Urinary bladder (tissue), 4 donors: Measurements from ENCODE around the gene OR52A1. TPM values are rescaled to one million over a fixed set of nuclear protein-coding genes. Genes with fewer than 3 reads are reported as not detected.
"Not testable (repeated sequence)": the region's sequence is repeated elsewhere in the genome, so short reads cannot be mapped to it uniquely, and the experiment has no call there.

Source experiments
- DNase-seq: peaks from one replicate; pipeline ENCODE4 v3.0.0-alpha.2; 2015; ENCODE audit errors: extremely low spot score
- H3K27ac ChIP-seq: one replicate; pipeline ENCODE4 v1.5.1; 2013; ENCODE audit warnings: low read depth, mild to moderate bottlenecking, moderate library complexity
- H3K36me3 ChIP-seq: one replicate; pipeline ENCODE4 v1.6.1; 2013; ENCODE audit warnings: mild to moderate bottlenecking, moderate library complexity; ENCODE audit not compliant: insufficient read depth
- H3K4me1 ChIP-seq: one replicate; pipeline ENCODE4 v1.6.1; 2013; ENCODE audit warnings: mild to moderate bottlenecking, moderate library complexity; ENCODE audit not compliant: insufficient read depth
- H3K4me3 ChIP-seq: one replicate; pipeline ENCODE4 v1.5.1; 2013; ENCODE audit warnings: low read depth, low read length
- WGBS: extraction: QIAGEN DNeasy Blood & Tissue Kit; methylation state at CpG from one replicate; pipeline ENCODE4 v1.1.7; 2013; 5-methylcytosine and 5-hydroxymethylcytosine counted together
- polyA plus RNA-seq: library from polyadenylated mRNA; stranded (reverse); fragments of 200-250 nt; gene quantifications from one replicate; pipeline ENCODE4 v1.2.3, GENCODE V29; 2013
- total RNA-seq: library from RNA; depleted of rRNA; stranded (reverse); fragments of >200 nt; gene quantifications from one replicate; pipeline ENCODE4 v1.2.3, GENCODE V29; 2014
- donor health status: healthy with polysubstance abuse.
- donor health status: healthy.

The OR52A1 gene
- total RNA-seq, result not detected
- polyA plus RNA-seq, result not detected

- DNase-seq, result no peak
- Histone ChIP-seq H3K4me1 (no peaks in the 10 kb centered on the region), H3K4me3 (no peak within 1 kb of the TSS), H3K27ac (no peak within 1 kb of the TSS), H3K36me3 (no peaks in the 10 kb centered on the region)
- 63% methylated on average over 3 of the region's 3 CpGs for WGBS
These were observed at the start of gene OR52A1 for GRCh38 chr11:5154657-5155056. Gene OR52A1 (minus strand): TSS chr11:5154757. CDS start chr11:5152369, 2,388 bp downstream.

- Histone ChIP-seq H3K27ac (no peak overlapping the region), H3K36me3 (no peaks in the 10 kb centered on the region), H3K4me3 (no peak overlapping the region), H3K4me1 (no peaks in the 10 kb centered on the region)
- no peak for DNase-seq
- 81% methylated on average over 2 of the region's 2 CpGs for WGBS
These were observed 48.8 kb upstream of the OR52A1 start for GRCh38 chr11:5203366-5203765.

GRCh38 chr11:5200582-5200981 is 46.0 kb upstream of the OR52A1 start, which contains the start of gene OR51V1:
Gene OR51V1 (minus strand): TSS chr11:5200682. CDS start chr11:5200682, 0 bp downstream.
- Histone ChIP-seq H3K4me1 (no peaks in the 10 kb centered on the region), H3K4me3 (no peak within 1 kb of the TSS), H3K27ac (no peak within 1 kb of the TSS), H3K36me3 (no peaks in the 10 kb centered on the region)
- WGBS, result 59% methylated on average over 1 of the region's 1 CpG
- no peak for DNase-seq

DNA sequence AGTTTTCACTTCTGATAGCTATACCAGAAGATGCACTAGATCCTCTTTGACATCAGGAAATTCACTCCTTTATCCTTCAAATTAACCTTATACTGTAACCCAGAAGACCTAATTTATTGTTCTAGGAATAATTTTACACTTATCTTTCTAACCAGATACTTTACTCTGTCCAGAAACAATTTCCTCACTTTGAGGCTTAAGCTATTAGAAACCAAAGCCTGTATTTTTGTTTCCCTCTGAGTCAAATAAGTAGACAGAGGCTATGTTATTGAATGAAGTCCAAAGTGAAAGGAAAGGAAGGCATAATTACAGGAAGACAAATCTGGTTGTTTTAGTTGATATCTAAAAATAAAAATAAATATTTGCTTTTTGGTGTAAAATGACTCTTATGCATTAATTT is 43.7 kb upstream of the OR52A1 start:
- Histone ChIP-seq H3K27ac (no peak overlapping the region), H3K4me1 (no peaks in the 10 kb centered on the region)
- DNase-seq, result no peak

GRCh38 chr11:5197536-5197935 is 43.0 kb upstream of the OR52A1 start:
- Histone ChIP-seq H3K36me3 (no peaks in the 10 kb centered on the region), H3K4me1 (no peaks in the 10 kb centered on the region), H3K27ac (no peak overlapping the region), H3K4me3 (no peak overlapping the region)
- no peak for DNase-seq
- WGBS, result 71% methylated on average over 3 of the region's 3 CpGs

More for the DNA sequence above, 43.7 kb upstream of the OR52A1 start:
- Histone ChIP-seq H3K36me3 (no peaks in the 10 kb centered on the region), H3K4me3 (no peak overlapping the region)

GRCh38 chr11:5196731-5197130 is 42.2 kb upstream of the OR52A1 start:
- Histone ChIP-seq H3K4me1 (no peaks in the 10 kb centered on the region), H3K36me3 (no peaks in the 10 kb centered on the region), H3K27ac (no peak overlapping the region), H3K4me3 (no peak overlapping the region)
- 60% methylated on average over 3 of the region's 3 CpGs for WGBS
- DNase-seq, result no peak

DNA sequence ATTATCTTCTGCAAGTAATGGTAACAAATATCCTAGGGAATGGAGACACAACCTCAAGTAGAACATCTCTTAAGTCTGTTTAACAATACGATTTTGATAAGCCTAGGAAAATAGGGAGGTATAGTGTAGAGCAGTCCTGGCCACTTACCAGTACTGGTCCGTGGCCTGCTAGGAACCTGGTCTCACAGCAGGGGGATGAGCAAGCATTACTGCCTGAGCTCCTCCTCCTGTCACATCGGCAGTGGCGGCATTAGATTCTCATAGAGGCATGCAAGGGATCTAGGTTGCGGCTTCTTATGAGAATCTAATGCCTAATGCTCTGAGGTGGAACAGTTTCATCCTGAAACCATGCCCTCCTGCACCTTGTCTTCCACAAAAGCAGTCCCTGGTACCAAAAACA is 41.5 kb upstream of the OR52A1 start:
- Histone ChIP-seq H3K27ac (no peak overlapping the region), H3K36me3 (no peaks in the 10 kb centered on the region), H3K4me1 (no peaks in the 10 kb centered on the region), H3K4me3 (no peak overlapping the region)
- WGBS, result 71% methylated on average over 5 of the region's 5 CpGs
- DNase-seq, result no peak

DNA sequence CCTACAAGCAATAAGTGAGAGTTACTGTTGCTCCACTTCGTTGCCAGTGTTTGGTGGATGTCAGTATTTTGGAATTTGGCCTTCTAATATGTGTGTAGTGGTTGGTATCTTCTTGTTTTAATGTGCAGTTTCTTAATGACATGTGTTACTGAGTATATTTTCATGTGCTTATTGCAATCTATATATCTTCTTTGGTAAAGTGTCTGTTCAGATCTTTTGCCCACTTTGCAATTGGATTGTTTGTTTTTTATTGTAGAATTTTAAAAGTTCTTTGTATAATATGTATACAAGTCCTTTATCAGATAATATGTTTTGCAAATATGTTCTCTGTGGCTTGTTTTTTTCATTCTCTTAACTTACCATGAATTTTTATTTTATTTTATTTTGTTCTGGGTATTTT is 38.2 kb upstream of the OR52A1 start:
- WGBS, result 25% methylated on average over 1 of the region's 1 CpG
- Histone ChIP-seq H3K4me1 (no peaks in the 10 kb centered on the region), H3K27ac (no peak overlapping the region), H3K4me3 (no peak overlapping the region), H3K36me3 (no peaks in the 10 kb centered on the region)
- no peak for DNase-seq

DNA sequence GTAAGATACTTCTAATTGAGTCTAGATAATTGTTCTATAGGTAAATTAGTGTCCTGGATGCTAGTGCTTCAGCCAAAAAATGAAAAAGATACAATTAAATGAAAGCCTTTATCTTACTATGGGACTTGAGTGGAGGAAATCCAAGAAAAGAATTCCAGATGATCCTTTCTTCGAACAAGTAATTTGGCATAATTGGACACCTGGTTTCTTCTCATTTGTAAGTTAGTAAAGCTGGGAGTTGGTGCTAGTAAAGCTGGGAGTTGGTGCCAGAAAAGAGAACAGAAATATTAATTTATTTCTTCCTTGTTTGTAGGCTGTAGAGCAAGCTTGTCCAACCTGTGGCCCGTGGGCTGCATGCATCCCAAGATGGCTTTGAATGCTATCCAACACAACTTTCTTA is 33.6 kb upstream of the OR52A1 start:
- WGBS, result 85% methylated on average over 2 of the region's 2 CpGs
- H3K36me3 ChIP-seq, result no peaks in the 10 kb centered on the region
- H3K4me3 ChIP-seq, result no peak overlapping the region

DNA sequence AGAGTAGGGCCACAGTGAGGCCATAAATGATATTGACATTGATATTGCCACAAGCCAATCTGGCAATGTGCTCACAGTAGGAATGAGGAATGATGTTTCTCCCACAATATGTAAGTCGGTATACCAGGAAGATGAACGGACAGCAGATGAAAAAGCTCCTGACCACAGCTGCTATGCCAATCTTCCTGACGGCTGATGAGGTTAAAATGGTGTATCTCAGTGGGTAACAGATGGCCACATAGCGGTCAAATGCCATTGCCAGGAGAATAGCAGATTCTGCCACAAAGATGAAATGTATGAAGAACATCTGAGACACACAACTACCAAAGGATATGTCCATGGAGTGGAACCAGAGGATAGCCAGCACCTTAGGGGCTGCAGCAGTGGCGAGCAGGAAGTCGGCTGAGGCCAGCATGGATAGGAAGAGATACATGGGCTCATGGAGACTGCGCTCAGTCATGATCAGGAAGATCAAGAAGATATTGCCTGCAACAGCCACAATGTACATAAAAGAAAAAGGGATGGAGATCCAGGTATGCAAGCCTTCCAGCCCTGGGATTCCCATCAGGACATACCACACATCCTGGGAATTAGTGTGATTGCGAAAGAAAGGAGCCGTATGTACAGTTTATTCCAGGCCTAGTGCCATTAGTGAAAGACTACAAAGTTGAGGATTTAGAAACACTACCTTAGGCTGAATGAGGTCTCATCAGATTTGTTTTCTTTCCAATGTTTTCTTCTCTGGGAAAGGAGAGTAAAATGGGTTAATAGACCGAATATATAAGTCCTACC is 23.7 kb upstream of the OR52A1 start:
- DNase-seq, result no peak
- WGBS, result 82% methylated on average over 10 of the region's 10 CpGs
- H3K4me1 ChIP-seq, result no peaks in the 10 kb centered on the region
- H3K27ac ChIP-seq, result no peak overlapping the region
- no peaks in the 10 kb centered on the region for H3K36me3 ChIP-seq
- no peak overlapping the region for H3K4me3 ChIP-seq

More for the DNA sequence above, 33.6 kb upstream of the OR52A1 start:
- Histone ChIP-seq H3K4me1 (no peaks in the 10 kb centered on the region), H3K27ac (no peak overlapping the region)
- DNase-seq, result no peak

DNA sequence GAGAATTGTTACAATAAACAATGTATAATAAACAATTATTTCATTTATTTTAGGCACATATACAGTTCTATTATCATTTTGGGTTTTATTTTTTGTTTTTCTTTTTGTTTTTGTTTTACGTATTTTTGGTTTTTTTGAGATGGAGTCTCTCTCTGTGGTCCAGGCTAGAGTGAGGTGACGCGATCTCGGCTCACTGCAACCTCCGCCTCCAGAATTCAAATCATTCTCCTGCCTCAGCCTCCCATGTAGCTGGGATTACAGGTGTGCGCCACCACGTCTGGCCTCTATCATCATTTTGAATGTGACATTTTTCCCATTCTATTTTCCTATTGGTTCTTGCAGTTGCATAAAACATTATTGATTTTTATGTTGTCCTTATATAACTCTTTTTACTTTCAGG is 20.4 kb upstream of the OR52A1 start:
- no peak for DNase-seq
- no peaks in the 10 kb centered on the region for H3K36me3 ChIP-seq
- H3K4me3 ChIP-seq, result no peak overlapping the region
- no peak overlapping the region for H3K27ac ChIP-seq
- 90% methylated on average over 7 of the region's 7 CpGs for WGBS
- H3K4me1 ChIP-seq, result no peaks in the 10 kb centered on the region

GRCh38 chr11:5171856-5172255 is 17.3 kb upstream of the OR52A1 start:
- H3K27ac ChIP-seq, result no peak overlapping the region
- H3K36me3 ChIP-seq, result no peaks in the 10 kb centered on the region
- no peak overlapping the region for H3K4me3 ChIP-seq
- DNase-seq, result no peak
- WGBS, result 56% methylated on average over 2 of the region's 2 CpGs
- H3K4me1 ChIP-seq, result no peaks in the 10 kb centered on the region

- not testable (repeated sequence) for DNase-seq, H3K27ac ChIP-seq, H3K4me3 ChIP-seq, H3K4me1 ChIP-seq, H3K36me3 ChIP-seq
These were observed 11.3 kb upstream of the OR52A1 start for GRCh38 chr11:5165898-5166297.

DNA sequence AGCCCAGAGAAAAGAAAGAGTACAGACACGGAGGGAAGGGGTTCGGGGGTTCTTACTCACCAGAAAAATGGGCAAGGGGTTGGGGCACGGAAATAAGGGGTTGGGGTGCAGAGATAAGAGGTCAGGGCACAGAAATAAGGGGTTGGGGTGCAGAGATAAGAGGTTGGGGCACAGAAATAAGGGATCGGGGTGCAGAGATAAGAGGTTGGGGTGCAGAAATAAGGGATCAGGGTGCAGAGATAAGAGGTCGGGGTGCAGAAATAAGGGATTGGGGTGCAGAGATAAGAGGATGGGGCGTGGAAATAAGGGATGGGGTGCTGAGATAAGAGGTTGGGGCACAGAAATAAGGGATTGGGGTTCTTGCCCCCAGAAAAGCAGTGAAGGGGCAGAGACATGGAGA is 10.2 kb upstream of the OR52A1 start:
- not testable (repeated sequence) for H3K36me3 ChIP-seq, H3K27ac ChIP-seq, DNase-seq, H3K4me1 ChIP-seq, H3K4me3 ChIP-seq
- WGBS, result 76% methylated on average over 6 of the region's 6 CpGs
